ENCODE measurements around the gene COL18A1. TPM values are rescaled to one million over a fixed set of nuclear protein-coding genes. Genes with fewer than 3 reads are reported as not detected.

The COL18A1 gene
- total RNA-seq, 2 donors from 2014 or later, result 117 to 133 TPM

GRCh38 chr21:45549626-45550463 lies 144.9 kb downstream of the COL18A1 start:
- intact Hi-C loops (cut with DNase I), result no loop called here
- peak; percentile 80 for DNase-seq (ENCODE audit: low spot score)

GRCh38 chr21:45550522-45551210 lies 145.7 kb downstream of the COL18A1 start:
- intact Hi-C loops (cut with DNase I), result no loop called here
- DNase-seq (ENCODE audit: low spot score), result peak; percentile 80

- DNase-seq (ENCODE audit: low spot score), result peak; percentile 73
- intact Hi-C loops (cut with DNase I), result no loop called here
Observed at GRCh38 chr21:45551316-45551715, 146.4 kb downstream of the COL18A1 start.

GRCh38 chr21:45551783-45552695 lies 147.1 kb downstream of the COL18A1 start:
- peak; percentile 68 for DNase-seq (ENCODE audit: low spot score)
- intact Hi-C loops (cut with DNase I), result no loop called here

DNA sequence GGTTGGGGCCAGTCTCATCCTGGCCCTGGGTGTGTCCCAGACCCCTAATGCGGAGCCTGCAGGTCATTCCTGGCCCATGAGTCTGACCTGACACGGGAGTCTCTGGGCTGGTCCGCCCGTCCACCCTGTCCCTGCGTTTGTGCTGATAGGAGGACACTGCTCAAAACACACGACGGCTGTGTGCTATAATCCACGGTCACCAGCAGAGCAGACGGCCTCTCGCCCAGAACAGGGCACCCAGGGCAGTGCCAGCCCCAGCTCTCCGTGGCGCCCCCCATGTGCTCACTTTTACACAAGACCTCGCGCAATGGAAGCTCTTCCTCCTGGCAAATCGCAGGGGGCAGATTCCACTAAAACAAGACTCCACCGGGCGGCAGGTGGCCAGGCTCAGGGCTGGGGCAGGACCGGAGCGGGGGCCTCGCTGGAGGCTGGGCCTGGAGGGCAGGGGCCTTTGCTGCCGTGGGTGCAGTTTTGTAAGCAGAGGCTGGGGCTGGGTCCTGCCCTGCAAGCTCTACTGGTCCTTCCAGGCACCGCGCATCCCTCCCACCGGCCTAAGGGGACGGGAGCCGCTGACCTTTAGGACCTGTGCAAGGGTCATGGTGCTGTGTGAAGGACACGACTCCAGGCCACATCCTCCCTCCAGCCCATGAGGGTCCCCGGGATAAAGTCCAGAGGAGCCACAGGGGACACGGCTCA lies 147.9 kb downstream of the COL18A1 start:
- intact Hi-C loops (cut with DNase I), result no loop called here
- peak; percentile 79 for DNase-seq (ENCODE audit: low spot score)

- intact Hi-C loops (cut with DNase I), result loop anchor here (5.0 kb wide), 3 partner anchors 268 to 412 kb away; no protein-coding TSS in a partner anchor
- peak; percentile 97 for DNase-seq (ENCODE audit: low spot score)
Observed at GRCh38 chr21:45554477-45555175, 149.7 kb downstream of the COL18A1 start.

DNA sequence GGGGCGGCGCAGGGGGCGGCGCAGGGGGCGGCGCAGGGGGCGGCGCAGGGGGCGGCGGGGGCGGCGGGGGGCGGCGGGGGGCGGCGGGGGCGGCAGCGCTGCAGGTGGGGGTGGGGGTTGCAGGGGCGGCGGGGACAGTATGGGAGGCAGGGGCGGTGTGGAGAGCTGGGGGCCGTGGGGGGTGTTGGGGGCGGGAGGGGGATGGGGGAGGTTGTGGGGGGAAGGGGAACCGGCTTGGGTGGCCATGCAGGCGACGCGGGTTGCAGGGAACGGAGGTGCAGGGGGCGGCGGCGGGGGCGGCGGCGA lies 150.2 kb downstream of the COL18A1 start:
- DNase-seq (ENCODE audit: low spot score), result no peak
- intact Hi-C loops (cut with DNase I), result loop anchor here (5.0 kb wide), 3 partner anchors 267 to 413 kb away; no protein-coding TSS in a partner anchor

DNA sequence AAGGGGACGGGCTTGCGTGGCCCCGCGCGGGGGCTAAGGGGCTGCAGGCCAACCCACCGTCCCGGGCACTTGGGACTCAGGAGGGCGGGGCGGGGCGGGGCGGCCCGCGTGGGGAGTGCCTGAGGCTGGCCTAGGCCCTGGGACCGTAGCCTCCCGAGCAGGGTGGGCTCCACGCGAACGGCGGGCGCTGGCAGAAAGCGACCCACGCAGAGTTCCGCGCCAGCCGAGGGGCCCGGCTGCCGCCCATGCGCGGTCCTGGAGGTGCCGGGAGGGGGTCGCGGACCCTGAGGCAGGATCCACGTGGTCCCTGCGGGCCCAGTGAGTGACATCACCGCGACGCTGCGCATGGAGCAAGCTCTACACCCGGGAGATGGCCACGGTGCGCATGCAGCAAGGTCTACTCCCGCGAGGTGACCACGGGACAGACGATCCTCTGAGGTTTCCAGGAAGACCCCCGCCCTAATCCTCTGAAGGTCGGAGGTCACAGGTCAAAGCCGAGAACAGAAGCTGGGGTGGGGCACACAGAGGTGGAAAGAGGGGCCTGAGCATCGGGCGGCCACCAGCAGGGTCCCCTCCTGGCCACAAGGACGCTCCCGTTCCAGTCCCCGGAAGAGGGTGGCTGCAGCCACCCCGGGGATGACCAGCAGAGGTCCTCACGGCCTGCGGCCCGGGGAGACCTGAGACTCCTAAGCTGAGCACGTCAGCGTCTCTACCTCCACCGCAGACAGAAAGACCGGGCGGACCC lies 150.8 kb downstream of the COL18A1 start:
- intact Hi-C loops (cut with DNase I), result loop anchor here (5.0 kb wide), 3 partner anchors 267 to 413 kb away; no protein-coding TSS in a partner anchor
- DNase-seq (ENCODE audit: low spot score), result peak; percentile 95

- intact Hi-C loops (cut with DNase I), result loop anchor here (5.0 kb wide), 3 partner anchors 266 to 414 kb away; no protein-coding TSS in a partner anchor
- DNase-seq (ENCODE audit: low spot score), result no peak
Observed at GRCh38 chr21:45556302-45556644, 151.3 kb downstream of the COL18A1 start.

- DNase-seq (ENCODE audit: low spot score), result peak; percentile 83
- intact Hi-C loops (cut with DNase I), result loop anchor here (5.0 kb wide), 3 partner anchors 265 to 415 kb away; no protein-coding TSS in a partner anchor
Observed at GRCh38 chr21:45556645-45557615, 152.0 kb downstream of the COL18A1 start.

- intact Hi-C loops (cut with DNase I), result loop anchor here (5.0 kb wide), 3 partner anchors 265 to 415 kb away; no protein-coding TSS in a partner anchor
- DNase-seq (ENCODE audit: low spot score), result peak; percentile 66
Observed at GRCh38 chr21:45557616-45558043, 152.7 kb downstream of the COL18A1 start.

- intact Hi-C loops (cut with DNase I), result loop anchor here (5.0 kb wide), 3 partner anchors 264 to 416 kb away; no protein-coding TSS in a partner anchor
- DNase-seq (ENCODE audit: low spot score), result peak; percentile 79
Observed at GRCh38 chr21:45558044-45558721, 153.2 kb downstream of the COL18A1 start.

DNA sequence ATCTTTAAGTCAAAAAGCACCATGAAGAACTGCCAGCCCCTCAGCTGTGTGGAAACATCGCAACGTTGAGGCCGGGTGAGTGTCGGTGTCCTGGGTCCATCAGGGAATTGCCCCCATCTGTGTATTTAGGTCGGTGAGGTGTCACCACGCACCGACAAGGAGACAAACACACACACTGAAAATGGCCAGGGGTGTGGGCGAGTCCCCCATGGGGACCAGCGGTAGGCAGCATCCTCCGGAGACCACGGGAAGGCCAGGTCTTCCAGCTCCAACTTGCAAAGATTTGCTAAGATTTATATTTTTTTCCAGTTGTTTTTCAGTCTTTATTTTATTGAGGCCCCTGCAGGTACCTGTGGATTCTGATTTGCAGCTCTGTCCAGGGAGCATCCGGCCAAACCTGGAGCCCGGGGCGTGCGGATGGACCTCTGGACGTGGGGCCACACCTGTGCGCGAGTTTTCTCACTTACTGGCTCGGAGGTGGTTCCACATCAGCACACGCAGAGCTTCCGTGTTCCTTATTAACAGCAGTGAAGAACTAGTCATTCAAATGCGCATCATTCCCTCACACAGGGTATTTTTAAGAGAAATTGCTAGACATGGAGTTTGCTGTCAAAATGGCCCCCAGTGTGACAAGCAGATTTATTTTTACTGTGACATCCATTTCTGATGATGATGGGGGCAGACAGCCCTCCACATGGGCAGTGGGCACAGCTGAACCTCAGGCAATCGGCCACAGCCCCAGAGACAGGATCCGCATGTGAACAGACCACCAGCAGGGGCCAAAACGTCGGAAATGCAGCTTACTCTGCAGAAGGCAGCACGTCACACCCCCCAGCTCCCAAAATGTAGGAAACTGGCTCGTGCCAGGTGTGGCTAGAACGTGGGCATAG lies 154.5 kb downstream of the COL18A1 start:
- intact Hi-C loops (cut with DNase I), result loop anchor here (5.0 kb wide), 3 partner anchors 263 to 417 kb away; no protein-coding TSS in a partner anchor
- DNase-seq (ENCODE audit: low spot score), result peak; percentile 70

DNA sequence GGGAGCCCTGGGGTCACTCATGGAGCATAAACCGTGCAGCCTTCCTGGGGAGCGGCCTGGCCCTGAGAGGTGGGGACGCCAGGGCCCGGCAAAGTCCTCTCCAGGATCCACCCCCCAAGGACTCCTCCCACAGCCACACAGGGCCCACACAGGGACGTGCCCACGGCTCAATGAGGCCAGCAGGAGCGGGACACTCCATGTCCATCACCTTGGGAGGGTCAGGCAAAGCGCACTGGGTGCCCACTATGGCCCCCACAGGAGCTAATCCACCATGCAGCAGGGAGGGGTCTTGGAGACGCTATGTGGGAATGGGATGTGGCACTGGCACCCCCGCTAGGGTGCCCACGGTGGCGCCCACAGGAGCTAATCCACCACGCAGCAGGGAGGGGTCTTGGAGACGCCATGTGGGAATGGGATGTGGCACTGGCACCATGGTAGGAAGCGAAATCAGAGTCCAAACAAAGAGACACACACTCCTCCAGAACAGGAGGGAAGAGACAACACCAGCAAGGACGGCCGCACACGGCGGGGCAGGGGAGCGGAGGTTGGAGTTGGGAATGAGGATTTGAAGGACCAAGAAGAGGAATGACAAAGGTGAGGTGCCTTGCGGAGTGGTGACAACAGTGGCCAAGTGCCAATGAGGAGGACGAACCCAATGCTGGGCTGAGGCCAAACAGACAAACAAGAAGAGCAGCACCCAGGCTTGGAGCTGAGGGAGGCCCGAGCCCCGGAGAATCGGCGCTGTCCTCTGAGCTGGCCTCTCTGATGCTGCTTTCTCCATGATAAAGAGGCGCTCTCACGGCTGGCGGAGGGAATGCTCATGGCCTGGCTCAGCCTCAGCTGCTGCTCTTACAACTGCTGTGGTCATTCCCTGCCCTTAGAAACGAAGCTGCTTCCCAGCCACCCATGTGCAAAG lies 155.4 kb downstream of the COL18A1 start:
- intact Hi-C loops (cut with DNase I), result no loop called here
- DNase-seq (ENCODE audit: low spot score), result peak; percentile 67

Data from posterior vena cava (tissue), 2 donors.